ENCODE results near the gene TMEM203.

DNA sequence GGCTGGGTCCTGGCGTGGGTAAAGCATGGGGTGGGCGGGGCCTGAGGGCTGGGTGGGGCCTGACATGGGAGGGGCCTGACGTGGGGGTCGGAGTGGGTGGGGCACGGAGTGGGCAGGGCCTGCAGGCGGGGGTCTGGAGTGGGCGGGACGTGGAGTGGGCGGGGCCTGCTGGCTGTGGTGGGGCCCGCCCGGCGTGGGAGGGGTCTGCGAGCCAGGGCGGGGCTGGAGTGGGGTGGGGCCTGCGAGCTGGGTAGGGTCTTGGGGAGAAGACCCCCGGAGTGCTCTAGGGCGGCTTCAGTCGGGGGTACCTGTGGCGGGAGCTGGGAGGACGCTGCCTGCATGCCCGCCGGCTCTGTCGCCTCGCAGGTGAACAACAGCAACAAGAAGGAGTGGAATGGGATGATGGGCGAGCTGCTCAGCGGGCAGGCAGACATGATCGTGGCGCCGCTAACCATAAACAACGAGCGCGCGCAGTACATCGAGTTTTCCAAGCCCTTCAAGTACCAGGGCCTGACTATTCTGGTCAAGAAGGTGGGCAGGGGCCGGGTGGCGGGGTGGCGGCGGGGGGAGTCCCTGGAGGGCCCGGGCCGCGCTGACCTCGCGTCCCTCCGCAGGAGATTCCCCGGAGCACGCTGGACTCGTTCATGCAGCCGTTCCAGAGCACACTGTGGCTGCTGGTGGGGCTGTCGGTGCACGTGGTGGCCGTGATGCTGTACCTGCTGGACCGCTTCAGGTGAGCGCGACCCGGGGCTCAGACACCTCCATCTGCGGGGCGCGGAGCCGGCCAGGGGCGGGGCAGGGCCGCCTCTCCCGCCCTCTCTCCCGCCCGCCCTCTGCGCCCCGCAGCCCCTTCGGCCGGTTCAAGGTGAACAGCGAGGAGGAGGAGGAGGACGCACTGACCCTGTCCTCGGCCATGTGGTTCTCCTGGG is 43.6 kb downstream of the TMEM203 start:
- no peak for TF ChIP-seq CTCF (IDR thresholded peaks at IDR 0.05)
- TF ChIP-seq POLR2A (IDR thresholded peaks at IDR 0.05), result no peak

Measured in lower leg skin (tissue), 3 donors.